ENCODE results near the gene NBEAL2. TPM values are rescaled to one million over a fixed set of nuclear protein-coding genes. Genes with fewer than 3 reads are reported as not detected.

Gene NBEAL2
- total and polyA plus RNA-seq, 4 donors, result 6.3 to 55.8 (median 36.0) TPM

GRCh38 chr3:46948830-46949671 is 30.4 kb upstream of the NBEAL2 start:
- Histone ChIP-seq H3K4me1 (ENCODE audit: control insufficient read depth in 1 of 2, insufficient read depth in 2 of 2, low read length in 2 of 2) (peaks cover 8 to 14% of the 10 kb centered on the region in 2 donors), H3K27me3 (ENCODE audit: control insufficient read depth in 1 of 2, insufficient read depth in 2 of 2, low read length in 1 of 2) (no peaks in the 10 kb centered on the region), H3K27ac (ENCODE audit: low read depth in 1 of 2, low read length in 2 of 2) (no peak overlapping the region), H3K36me3 (ENCODE audit: control insufficient read depth in 1 of 2, insufficient read depth in 2 of 2, low read length in 1 of 2) (peaks cover 0 to 2% of the 10 kb centered on the region in 2 donors), H3K9me3 (ENCODE audit: control insufficient read depth, low read length) (no peaks in the 10 kb centered on the region), H3K4me3 (ENCODE audit: low read length in 2 of 2) (no peak overlapping the region)
- WGBS, 2 donors, result 58 to 61% methylated on average over 6 of the region's 6 CpGs
- peak in 1 of 2 donors; percentile 69 for DNase-seq
- ATAC-seq (ENCODE audit: low FRiP score), result peak; percentile 23
- intact Hi-C loops (cut with DNase I), result no loop called here

- WGBS, 2 donors, result 98% methylated on average over 2 of the region's 2 CpGs
- Histone ChIP-seq H3K4me1 (ENCODE audit: control insufficient read depth in 1 of 2, insufficient read depth in 2 of 2, low read length in 2 of 2) (peaks cover 8 to 14% of the 10 kb centered on the region in 2 donors), H3K36me3 (ENCODE audit: control insufficient read depth in 1 of 2, insufficient read depth in 2 of 2, low read length in 1 of 2) (peaks cover 0 to 2% of the 10 kb centered on the region in 2 donors), H3K9me3 (ENCODE audit: control insufficient read depth, low read length) (no peaks in the 10 kb centered on the region), H3K4me3 (ENCODE audit: low read length in 2 of 2) (no peak overlapping the region), H3K27ac (ENCODE audit: low read depth in 1 of 2, low read length in 2 of 2) (no peak overlapping the region), H3K27me3 (ENCODE audit: control insufficient read depth in 1 of 2, insufficient read depth in 2 of 2, low read length in 1 of 2) (no peaks in the 10 kb centered on the region)
- no peak for ATAC-seq (ENCODE audit: low FRiP score)
- no peak for DNase-seq
- intact Hi-C loops (cut with DNase I), result no loop called here
Observed at GRCh38 chr3:46950177-46950576, 29.3 kb upstream of the NBEAL2 start.

- no peak for DNase-seq
- peaks cover 0 to 2% of the 10 kb centered on the region in 2 donors for H3K36me3 ChIP-seq (ENCODE audit: control insufficient read depth in 1 of 2, insufficient read depth in 2 of 2, low read length in 1 of 2)
- intact Hi-C loops (cut with DNase I), result no loop called here
- H3K9me3 ChIP-seq (ENCODE audit: control insufficient read depth, low read length), result no peaks in the 10 kb centered on the region
- H3K4me1 ChIP-seq (ENCODE audit: control insufficient read depth in 1 of 2, insufficient read depth in 2 of 2, low read length in 2 of 2), result peaks cover 8 to 14% of the 10 kb centered on the region in 2 donors
- H3K27me3 ChIP-seq (ENCODE audit: control insufficient read depth in 1 of 2, insufficient read depth in 2 of 2, low read length in 1 of 2), result no peaks in the 10 kb centered on the region
- H3K27ac ChIP-seq (ENCODE audit: low read depth in 1 of 2, low read length in 2 of 2), result no peak overlapping the region
- no peak overlapping the region for H3K4me3 ChIP-seq (ENCODE audit: low read length in 2 of 2)
- WGBS, 2 donors, result 68 to 69% methylated on average over 7 of the region's 7 CpGs
- no peak for ATAC-seq (ENCODE audit: low FRiP score)
Observed at GRCh38 chr3:46950650-46951241, 28.7 kb upstream of the NBEAL2 start.

GRCh38 chr3:46952813-46953212 is 26.7 kb upstream of the NBEAL2 start:
- H3K4me1 ChIP-seq (ENCODE audit: control insufficient read depth in 1 of 2, insufficient read depth in 2 of 2, low read length in 2 of 2), result peaks cover 4 to 11% of the 10 kb centered on the region in 2 donors
- no peaks in the 10 kb centered on the region for H3K9me3 ChIP-seq (ENCODE audit: control insufficient read depth, low read length)
- DNase-seq (no peak), ATAC-seq (ENCODE audit: low FRiP score) (no peak)
- intact Hi-C loops (cut with DNase I), result no loop called here
- no peak overlapping the region for H3K27ac ChIP-seq (ENCODE audit: low read depth in 1 of 2, low read length in 2 of 2)
- no peaks in the 10 kb centered on the region for H3K27me3 ChIP-seq (ENCODE audit: control insufficient read depth in 1 of 2, insufficient read depth in 2 of 2, low read length in 1 of 2)
- peaks cover 0 to 2% of the 10 kb centered on the region in 2 donors for H3K36me3 ChIP-seq (ENCODE audit: control insufficient read depth in 1 of 2, insufficient read depth in 2 of 2, low read length in 1 of 2)
- H3K4me3 ChIP-seq (ENCODE audit: low read length in 2 of 2), result no peak overlapping the region
- WGBS, 2 donors, result 82 to 93% methylated on average over 2 of the region's 2 CpGs

- WGBS, 2 donors, result 69 to 70% methylated on average over 8 of the region's 8 CpGs
- Histone ChIP-seq H3K36me3 (ENCODE audit: control insufficient read depth in 1 of 2, insufficient read depth in 2 of 2, low read length in 1 of 2) (peaks cover 0 to 2% of the 10 kb centered on the region in 2 donors), H3K4me1 (ENCODE audit: control insufficient read depth in 1 of 2, insufficient read depth in 2 of 2, low read length in 2 of 2) (peaks cover 0 to 8% of the 10 kb centered on the region in 2 donors), H3K9me3 (ENCODE audit: control insufficient read depth, low read length) (no peaks in the 10 kb centered on the region), H3K4me3 (ENCODE audit: low read length in 2 of 2) (no peak overlapping the region), H3K27ac (ENCODE audit: low read depth in 1 of 2, low read length in 2 of 2) (no peak overlapping the region), H3K27me3 (ENCODE audit: control insufficient read depth in 1 of 2, insufficient read depth in 2 of 2, low read length in 1 of 2) (no peaks in the 10 kb centered on the region)
- ATAC-seq (ENCODE audit: low FRiP score) (no peak), DNase-seq (no peak)
- intact Hi-C loops (cut with DNase I), result no loop called here
Observed at GRCh38 chr3:46953234-46954010, 26.0 kb upstream of the NBEAL2 start.

- intact Hi-C loops (cut with DNase I), result no loop called here
- no peak for DNase-seq
- ATAC-seq (ENCODE audit: low FRiP score), result no peak
Observed at GRCh38 chr3:46954178-46954577, 25.3 kb upstream of the NBEAL2 start.

GRCh38 chr3:46955157-46955556 is 24.3 kb upstream of the NBEAL2 start:
- H3K27me3 ChIP-seq (ENCODE audit: control insufficient read depth in 1 of 2, insufficient read depth in 2 of 2, low read length in 1 of 2), result no peaks in the 10 kb centered on the region
- DNase-seq (no peak), ATAC-seq (ENCODE audit: low FRiP score) (no peak)
- H3K4me3 ChIP-seq (ENCODE audit: low read length in 2 of 2), result no peak overlapping the region
- H3K4me1 ChIP-seq (ENCODE audit: control insufficient read depth in 1 of 2, insufficient read depth in 2 of 2, low read length in 2 of 2), result peaks cover 1 to 3% of the 10 kb centered on the region in 2 donors
- peaks cover 0 to 2% of the 10 kb centered on the region in 2 donors for H3K36me3 ChIP-seq (ENCODE audit: control insufficient read depth in 1 of 2, insufficient read depth in 2 of 2, low read length in 1 of 2)
- intact Hi-C loops (cut with DNase I), result no loop called here
- H3K9me3 ChIP-seq (ENCODE audit: control insufficient read depth, low read length), result no peaks in the 10 kb centered on the region
- 81 to 84% methylated on average over 5 of the region's 5 CpGs for whole genome bisulfite sequencing, 2 donors
- no peak overlapping the region for H3K27ac ChIP-seq (ENCODE audit: low read depth in 1 of 2, low read length in 2 of 2)

More at GRCh38 chr3:46954178-46954577, 25.3 kb upstream of the NBEAL2 start:
- no peaks in the 10 kb centered on the region for H3K27me3 ChIP-seq (ENCODE audit: control insufficient read depth in 1 of 2, insufficient read depth in 2 of 2, low read length in 1 of 2)
- H3K9me3 ChIP-seq (ENCODE audit: control insufficient read depth, low read length), result no peaks in the 10 kb centered on the region
- peaks cover 0 to 2% of the 10 kb centered on the region in 2 donors for H3K36me3 ChIP-seq (ENCODE audit: control insufficient read depth in 1 of 2, insufficient read depth in 2 of 2, low read length in 1 of 2)
- 82 to 89% methylated on average over 3 of the region's 3 CpGs for WGBS, 2 donors
- H3K4me3 ChIP-seq (ENCODE audit: low read length in 2 of 2), result no peak overlapping the region
- H3K4me1 ChIP-seq (ENCODE audit: control insufficient read depth in 1 of 2, insufficient read depth in 2 of 2, low read length in 2 of 2), result peaks cover 0 to 3% of the 10 kb centered on the region in 2 donors
- H3K27ac ChIP-seq (ENCODE audit: low read depth in 1 of 2, low read length in 2 of 2), result no peak overlapping the region

- WGBS, 2 donors, result 70 to 81% methylated on average over 3 of the region's 3 CpGs
- peaks cover 1 to 3% of the 10 kb centered on the region in 2 donors for H3K4me1 ChIP-seq (ENCODE audit: control insufficient read depth in 1 of 2, insufficient read depth in 2 of 2, low read length in 2 of 2)
- intact Hi-C loops (cut with DNase I), result no loop called here
- no peak overlapping the region for H3K27ac ChIP-seq (ENCODE audit: low read depth in 1 of 2, low read length in 2 of 2)
- no peak for DNase-seq
- peaks cover 0 to 2% of the 10 kb centered on the region in 2 donors for H3K36me3 ChIP-seq (ENCODE audit: control insufficient read depth in 1 of 2, insufficient read depth in 2 of 2, low read length in 1 of 2)
- no peak for ATAC-seq (ENCODE audit: low FRiP score)
- no peaks in the 10 kb centered on the region for H3K27me3 ChIP-seq (ENCODE audit: control insufficient read depth in 1 of 2, insufficient read depth in 2 of 2, low read length in 1 of 2)
- no peaks in the 10 kb centered on the region for H3K9me3 ChIP-seq (ENCODE audit: control insufficient read depth, low read length)
- no peak overlapping the region for H3K4me3 ChIP-seq (ENCODE audit: low read length in 2 of 2)
Observed at GRCh38 chr3:46955801-46956259, 23.6 kb upstream of the NBEAL2 start.
